GM18873 (cell line): ENCODE data around the gene RP2.

Experiments
- ATAC-seq: cut with Tn5 transposase; IDR thresholded peaks from one replicate; pipeline ENCODE4 v1.9.1; 2021; ENCODE audit warnings: mild to moderate bottlenecking, moderate library complexity, moderate number of reproducible peaks; ENCODE audit not compliant: unreplicated experiment, low FRiP score

RP2 gene

GRCh38 chrX:46916273-46916672 lies 79.4 kb downstream of the RP2 start:
- ATAC-seq = no peak

GRCh38 chrX:46917622-46918021 lies 80.8 kb downstream of the RP2 start:
- ATAC-seq = no peak

GRCh38 chrX:46918434-46918833 lies 81.6 kb downstream of the RP2 start:
- ATAC-seq = no peak

- ATAC-seq = no peak
These were observed 83.4 kb downstream of the RP2 start for GRCh38 chrX:46920235-46920634.

GRCh38 chrX:46922611-46923010 lies 85.8 kb downstream of the RP2 start:
- ATAC-seq = no peak

DNA sequence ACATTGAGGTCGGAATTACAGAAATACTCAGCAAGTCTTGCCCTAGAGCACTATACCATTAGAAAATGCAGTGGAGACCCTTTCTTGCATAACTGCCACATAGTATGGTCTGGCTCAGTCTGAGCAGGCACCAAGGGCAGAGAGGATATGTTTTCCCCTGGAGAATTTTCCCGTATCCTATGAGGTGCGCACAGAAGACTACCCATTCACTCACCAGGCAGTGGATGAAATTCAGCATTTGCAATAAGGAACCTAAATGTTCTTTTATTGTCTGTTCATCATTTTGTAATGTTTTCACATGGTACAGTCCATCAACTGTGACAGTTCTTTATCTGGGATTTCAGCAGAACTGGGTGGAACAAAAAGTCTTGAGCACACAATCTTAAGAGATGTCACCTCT lies 90.9 kb downstream of the RP2 start:
- no peak for ATAC-seq

DNA sequence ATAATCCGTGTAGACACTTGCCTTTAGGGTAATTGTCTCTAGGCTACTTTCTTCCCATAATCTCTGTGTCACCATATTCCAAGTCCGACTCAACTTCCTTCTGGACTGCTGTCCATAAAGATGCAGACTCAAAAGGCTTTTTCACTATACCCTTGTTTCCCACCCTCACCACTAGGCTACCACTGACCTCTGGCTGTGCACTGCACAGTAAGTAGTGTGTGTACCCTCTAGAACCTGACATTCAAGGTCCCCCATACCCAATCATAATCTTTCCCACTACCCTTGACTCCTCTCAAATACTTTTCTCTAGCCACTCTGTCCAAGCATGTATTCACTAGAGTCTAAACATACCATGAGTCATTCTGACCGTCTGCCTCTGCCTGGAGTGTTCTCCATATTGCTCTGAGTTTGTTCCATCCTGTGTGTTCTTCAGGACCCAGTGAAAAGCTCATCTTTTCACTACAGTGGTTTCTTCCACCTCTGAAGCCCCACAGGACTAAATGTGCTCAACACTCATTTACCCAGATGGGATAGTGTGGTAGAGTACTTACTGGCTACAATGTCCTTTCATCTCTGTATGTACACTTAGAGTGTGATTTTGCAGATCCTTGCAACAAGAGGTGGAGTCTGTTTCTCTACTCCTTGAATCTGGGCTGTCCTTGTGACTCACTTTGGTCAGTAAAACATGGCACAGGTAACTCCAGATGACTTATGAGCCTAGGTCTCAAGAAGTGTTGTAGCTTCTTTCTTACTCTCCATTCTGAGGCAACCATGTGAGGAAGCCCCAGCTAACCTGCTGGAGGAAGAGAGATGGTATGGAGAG lies 92.8 kb downstream of the RP2 start:
- no peak for ATAC-seq
